Measurements from ENCODE around the gene GPS1.

Gene GPS1

GRCh38 chr17:82079001-82079677, 27.4 kb downstream of the GPS1 start:
- no peak for DNase-seq (ENCODE audit: low read depth)

GRCh38 chr17:82080048-82080788, 28.5 kb downstream of the GPS1 start:
- no peak for DNase-seq (ENCODE audit: low read depth)

GRCh38 chr17:82080789-82081464, 29.2 kb downstream of the GPS1 start:
- no peak for DNase-seq (ENCODE audit: low read depth)

- no peak for DNase-seq (ENCODE audit: low read depth)
Observed at GRCh38 chr17:82081546-82081945, 29.8 kb downstream of the GPS1 start.

- no peak for DNase-seq (ENCODE audit: low read depth)
Observed at GRCh38 chr17:82081966-82082365, 30.3 kb downstream of the GPS1 start.

- no peak for DNase-seq (ENCODE audit: low read depth)
Observed at GRCh38 chr17:82082456-82082855, 30.8 kb downstream of the GPS1 start.

- DNase-seq (ENCODE audit: low read depth), result no peak
Observed at GRCh38 chr17:82083009-82083408, 31.3 kb downstream of the GPS1 start.

GRCh38 chr17:82083533-82084359, 32.0 kb downstream of the GPS1 start:
- DNase-seq (ENCODE audit: low read depth), result no peak

GRCh38 chr17:82084373-82085030, 32.8 kb downstream of the GPS1 start:
- no peak for DNase-seq (ENCODE audit: low read depth)

GRCh38 chr17:82085031-82085861, 33.5 kb downstream of the GPS1 start:
- no peak for DNase-seq (ENCODE audit: low read depth)

GRCh38 chr17:82085931-82086764, 34.5 kb downstream of the GPS1 start:
- no peak for DNase-seq (ENCODE audit: low read depth)

- DNase-seq (ENCODE audit: low read depth), result no peak
Observed at GRCh38 chr17:82086941-82087906, 35.5 kb downstream of the GPS1 start.

- DNase-seq (ENCODE audit: low read depth), result no peak
Observed at GRCh38 chr17:82087961-82088837, 36.5 kb downstream of the GPS1 start.

- no peak for DNase-seq (ENCODE audit: low read depth)
Observed at GRCh38 chr17:82088838-82089722, 37.4 kb downstream of the GPS1 start.

GRCh38 chr17:82089723-82090548, 38.2 kb downstream of the GPS1 start:
- no peak for DNase-seq (ENCODE audit: low read depth)
